B cell (primary cell): ENCODE data around the gene ZMYND15. TPM values are rescaled to one million over a fixed set of nuclear protein-coding genes. Genes with fewer than 3 reads are reported as not detected.
A peak's percentile ranks its signal among the peaks of the same experiment; 100 is the strongest.

Experiments
- ATAC-seq: fragments of 200-7000 bp; cut with Tn5 transposase; one replicate; pipeline ENCODE4 v1.10.0; 2021; ENCODE audit warnings: low read depth, mild to moderate bottlenecking, moderate number of reproducible peaks, moderate library complexity
- CTCF ChIA-PET: fragments of 350-600 bp; sonication (Branson Sonifier 250); formaldehyde crosslinking; loops from one replicate; lab custom pipeline; 2021; ENCODE audit warnings: antibody characterized with exemption, inconsistent platforms; lab: Charles Lee
- POLR2A ChIA-PET: fragments of 350-600 bp; sonication (Branson Sonifier 250); formaldehyde crosslinking; loops from one replicate; lab custom pipeline; 2021; ENCODE audit warnings: antibody characterized with exemption; lab: Charles Lee
- DNase-seq: peaks from one replicate; pipeline ENCODE4 v3.0.0; 2013
- H2AFZ ChIP-seq: 2 replicates; pipeline ENCODE4 v1.6.1; 2012; ENCODE audit warnings: mild to moderate bottlenecking, low read depth, low read length; ENCODE audit not compliant: insufficient read depth, poor library complexity, severe bottlenecking
- H3K27ac ChIP-seq, 2 donors: 1 replicate in 1 of 2; 2 replicates in 1 of 2; pipeline ENCODE4 v1.5.1; 2012 to 2013; ENCODE audit warnings: low read length in 2 of 2, mild to moderate bottlenecking in 2 of 2, moderate library complexity in 1 of 2
- H3K27me3 ChIP-seq, 4 experiments: fragments of 200-600 bp in 1 of 4; sonication (generic) in 1 of 4; replicated peaks in 1 of 4; 1 replicate in 2 of 4; 2 replicates in 2 of 4; pipeline versions ENCODE4 v1.6.1 to v1.7.0; 2013 to 2016; ENCODE audit warnings: low read length in 3 of 4, mild to moderate bottlenecking in 2 of 4, mixed read lengths in 1 of 4, moderate library complexity in 1 of 4; ENCODE audit not compliant: insufficient read depth in 4 of 4, control insufficient read depth in 3 of 4; ENCODE audit errors: control extremely low read depth in 1 of 4
- H3K36me3 ChIP-seq, 2 experiments: replicated peaks in 1 of 2; 1 replicate in 1 of 2; 2 replicates in 1 of 2; pipeline versions ENCODE4 v1.6.1 to v1.7.1; 2013; ENCODE audit warnings: low read length in 1 of 2; ENCODE audit not compliant: insufficient read depth in 2 of 2, control insufficient read depth in 1 of 2; ENCODE audit errors: control extremely low read depth in 1 of 2, extremely low read depth in 1 of 2
- H3K4me1 ChIP-seq, 2 donors: fragments of 200-600 bp in 1 of 2; sonication (generic) in 1 of 2; 1 replicate in 1 of 2; 2 replicates in 1 of 2; pipeline versions ENCODE4 v1.5.1 to v1.6.1; 2013 to 2017; ENCODE audit warnings: low read length in 2 of 2; ENCODE audit not compliant: control insufficient read depth in 2 of 2, insufficient read depth in 2 of 2
- H3K4me2 ChIP-seq: replicated peaks from 2 replicates; pipeline ENCODE3; 2012; ENCODE audit warnings: mild to moderate bottlenecking, low read depth, low read length; ENCODE audit not compliant: poor library complexity, severe bottlenecking
- H3K4me3 ChIP-seq, 5 experiments: fragments of 200-600 bp in 1 of 5; sonication (generic) in 1 of 5; 1 replicate in 3 of 5; 2 replicates in 2 of 5; pipeline versions ENCODE4 v1.5.1 to v1.7.0; 2011 to 2016; ENCODE audit warnings: low read length in 4 of 5, mild to moderate bottlenecking in 4 of 5, low read depth in 2 of 5, control low read depth in 1 of 5, moderate library complexity in 1 of 5; ENCODE audit not compliant: insufficient read depth in 1 of 5; ENCODE audit errors: control extremely low read depth in 1 of 5, extremely low read depth in 1 of 5
- H3K79me2 ChIP-seq: fragments of 200-600 bp; sonication (generic); one replicate; pipeline ENCODE4 v1.6.0; 2016; ENCODE audit warnings: low read length; ENCODE audit not compliant: control insufficient read depth, insufficient read depth
- H3K9ac ChIP-seq: fragments of 200-600 bp; sonication (generic); 2 replicates; pipeline ENCODE4 v1.6.1; 2017; ENCODE audit warnings: mild to moderate bottlenecking, low read length, moderate library complexity
- H3K9me3 ChIP-seq, 3 donors: one replicate each; pipeline versions ENCODE4 v1.6.1 to v1.7.1; 2013; ENCODE audit warnings: low read length in 2 of 3; ENCODE audit not compliant: control insufficient read depth in 2 of 3, insufficient read depth in 1 of 3; ENCODE audit errors: control extremely low read depth in 1 of 3
- H4K20me1 ChIP-seq: 2 replicates; pipeline ENCODE4 v1.6.0; 2012; ENCODE audit warnings: mild to moderate bottlenecking, low read length; ENCODE audit not compliant: insufficient read depth, control insufficient read depth, poor library complexity, severe bottlenecking
- H3K27ac Mint-ChIP-seq: one replicate; pipeline ENCODE4 v1.8.0; 2021; ENCODE audit warnings: mixed read lengths
- H3K27me3 Mint-ChIP-seq: one replicate; pipeline ENCODE4 v1.8.0; 2021; ENCODE audit warnings: mixed read lengths
- H3K4me1 Mint-ChIP-seq: one replicate; pipeline ENCODE4 v1.8.0; 2021; ENCODE audit warnings: mixed read lengths
- H3K4me3 Mint-ChIP-seq: one replicate; pipeline ENCODE4 v1.8.0; 2021; ENCODE audit warnings: mixed read lengths
- H3K9me3 Mint-ChIP-seq: one replicate; pipeline ENCODE4 v1.8.0; 2022; ENCODE audit warnings: mixed read lengths; ENCODE audit not compliant: insufficient read depth
- CTCF ChIP-seq: fragments of 200-600 bp; IDR thresholded peaks from one replicate; pipeline ENCODE4 v1.8.0; 2022; ENCODE audit warnings: antibody characterized with exemption, mild to moderate bottlenecking
- EZH2 ChIP-seq: IDR thresholded peaks from 2 replicates; pipeline ENCODE4 v1.6.1; 2012; ENCODE audit warnings: borderline replicate concordance, low read depth, mild to moderate bottlenecking, moderate library complexity, low read length; ENCODE audit not compliant: insufficient read depth, poor library complexity, severe bottlenecking
- WGBS: methylation state at CpG from one replicate; pipeline ENCODE4 v1.1.5; 2013; ENCODE audit warnings: missing lambda C conversion rate; ENCODE audit not compliant: insufficient coverage; 5-methylcytosine and 5-hydroxymethylcytosine counted together
- intact Hi-C: fragments of 100-400 bp; cut with micrococcal nuclease; formaldehyde crosslinking; loops from one replicate; pipeline ENCODE4 v1.10.0; 2022
- polyA plus RNA-seq: library from polyadenylated mRNA; depleted of rRNA; stranded (reverse); fragments of >200 nt; gene quantifications from 2 replicates; pipeline ENCODE4 v1.2.3, GENCODE V29; 2012
- total RNA-seq, 2 donors: library from RNA; stranded (reverse); fragments of 120-200 nt in 1 of 2; gene quantifications; 1 replicate in 1 of 2; 2 replicates in 1 of 2; pipeline versions ENCODE4 v1.2.3 to v1.2.4, GENCODE V29; 2013 to 2022

The ZMYND15 gene
- total and polyA plus RNA-seq, 2 donors (not counting 1 experiment from before 2014, with no cell fraction given), result 0.72 to 2.5 TPM

GRCh38 chr17:4741544-4741943, 1.9 kb downstream of the ZMYND15 start:
- H3K4me3 ChIP-seq, result no peak overlapping the region
- H3K9me3 Mint-ChIP-seq, result no peaks in the 10 kb centered on the region
- ChIA-PET CTCF (interaction anchor here (0.5 kb wide), 1 partner anchor 311 kb away, joined by 6 read pairs; no protein-coding TSS in a partner anchor), POLR2A (no interaction called here)
- TF ChIP-seq CTCF (no peak), EZH2 (no peak)
- no peaks in the 10 kb centered on the region for H3K36me3 ChIP-seq
- ATAC-seq (no peak), DNase-seq (no peak)
- no peak overlapping the region for H3K4me2 ChIP-seq
- peak overlapping the region; percentile 37 for H3K4me3 Mint-ChIP-seq
- no peaks in the 10 kb centered on the region for H4K20me1 ChIP-seq
- peaks cover 20% of the 10 kb centered on the region for H3K4me1 Mint-ChIP-seq
- H3K9ac ChIP-seq, result no peak overlapping the region
- peaks cover 0 to 48% (median 18%) of the 10 kb centered on the region in 4 experiments for H3K27me3 ChIP-seq
- peaks cover 26 to 30% of the 10 kb centered on the region in 2 donors for H3K4me1 ChIP-seq
- no peaks in the 10 kb centered on the region for H3K9me3 ChIP-seq
- no peak overlapping the region for H3K27ac Mint-ChIP-seq
- 92% methylated on average over 4 of the region's 8 CpGs for WGBS
- H3K79me2 ChIP-seq, result peaks cover 2% of the 10 kb centered on the region
- H3K27me3 Mint-ChIP-seq, result peaks cover 11% of the 10 kb centered on the region
- no peak overlapping the region for H2AFZ ChIP-seq
- intact Hi-C loops, result no loop called here
- H3K27ac ChIP-seq, result no peak overlapping the region

GRCh38 chr17:4742133-4742532, 2.5 kb downstream of the ZMYND15 start:
- Histone ChIP-seq H3K27ac (no peak overlapping the region), H3K9me3 (no peaks in the 10 kb centered on the region), H3K27me3 (peaks cover 0 to 48% (median 18%) of the 10 kb centered on the region in 4 experiments), H3K9ac (no peak overlapping the region), H3K36me3 (no peaks in the 10 kb centered on the region), H4K20me1 (no peaks in the 10 kb centered on the region), H2AFZ (no peak overlapping the region), H3K4me1 (peaks cover 26 to 30% of the 10 kb centered on the region in 2 donors), H3K4me3 (no peak overlapping the region), H3K4me2 (no peak overlapping the region), H3K79me2 (peaks cover 2% of the 10 kb centered on the region)
- Mint-ChIP-seq H3K27me3 (peaks cover 13% of the 10 kb centered on the region), H3K4me3 (peak overlapping the region; percentile 12), H3K27ac (no peak overlapping the region), H3K4me1 (peaks cover 21% of the 10 kb centered on the region), H3K9me3 (no peaks in the 10 kb centered on the region)
- no peak for TF ChIP-seq CTCF
- no peak for TF ChIP-seq EZH2
- CTCF ChIA-PET, result no interaction called here
- POLR2A ChIA-PET, result no interaction called here
- intact Hi-C loops, result no loop called here
- 96% methylated on average over 9 of the region's 9 CpGs for WGBS
- no peak for DNase-seq
- no peak for ATAC-seq
